ENCODE measurements around the gene TMEM120A.

- TF ChIP-seq CTCF (conservative IDR thresholded peaks at IDR 0.05; ENCODE audit: low read depth, low read length) (no peak), EZH2phosphoT487 (IDR thresholded peaks at IDR 0.05; ENCODE audit: borderline replicate concordance, low read length) (no peak), EZH2 (IDR thresholded peaks at IDR 0.05; ENCODE audit: low read length, unreplicated experiment) (no peak)
These were observed 9.0 kb upstream of the TMEM120A start for GRCh38 chr7:76003351-76003750.

All from PC-3 (cell line).